ENCODE results near the gene CNTN2.
A peak's percentile ranks its signal among the peaks of the same experiment; 100 is the strongest.

CNTN2 gene

DNA sequence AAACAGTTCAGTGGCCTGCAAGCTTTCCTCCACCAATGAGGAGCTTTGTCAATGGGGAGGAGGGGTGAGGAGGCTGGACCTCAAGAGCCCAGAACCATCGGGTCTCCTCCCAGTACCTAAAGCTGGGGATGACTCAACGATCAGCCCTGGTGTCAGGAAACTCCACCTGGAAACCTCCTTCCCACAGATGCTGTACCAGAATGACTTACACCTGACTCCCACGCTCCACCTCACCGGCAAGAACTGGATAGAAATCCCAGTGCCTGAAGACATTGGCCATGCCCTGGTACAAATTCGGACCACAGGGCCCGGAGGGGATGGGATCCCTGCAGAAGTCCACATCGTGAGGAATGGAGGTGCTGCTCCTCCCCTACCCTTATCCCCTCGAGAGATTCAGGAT, 29.9 kb downstream of the CNTN2 start:
- Histone ChIP-seq H3K36me3 (ENCODE audit: low read depth) (no peaks in the 10 kb centered on the region), H3K4me3 (ENCODE audit: severe bottlenecking) (no peak overlapping the region), H3K9me3 (ENCODE audit: severe bottlenecking) (no peaks in the 10 kb centered on the region), H3K27ac (ENCODE audit: poor library complexity, severe bottlenecking) (no peak overlapping the region), H3K4me1 (ENCODE audit: insufficient read depth, poor library complexity, severe bottlenecking) (no peaks in the 10 kb centered on the region), H3K27me3 (ENCODE audit: insufficient read depth, poor library complexity, severe bottlenecking) (no peaks in the 10 kb centered on the region)
- TF ChIP-seq CTCF (IDR thresholded peaks at IDR 0.05; ENCODE audit: poor library complexity, severe bottlenecking): no peak
- DNase-seq (ENCODE audit: low spot score) (no peak), ATAC-seq (ENCODE audit: low read depth) (peak; percentile 57; the same call in 2 of the 3 replicates)

DNA sequence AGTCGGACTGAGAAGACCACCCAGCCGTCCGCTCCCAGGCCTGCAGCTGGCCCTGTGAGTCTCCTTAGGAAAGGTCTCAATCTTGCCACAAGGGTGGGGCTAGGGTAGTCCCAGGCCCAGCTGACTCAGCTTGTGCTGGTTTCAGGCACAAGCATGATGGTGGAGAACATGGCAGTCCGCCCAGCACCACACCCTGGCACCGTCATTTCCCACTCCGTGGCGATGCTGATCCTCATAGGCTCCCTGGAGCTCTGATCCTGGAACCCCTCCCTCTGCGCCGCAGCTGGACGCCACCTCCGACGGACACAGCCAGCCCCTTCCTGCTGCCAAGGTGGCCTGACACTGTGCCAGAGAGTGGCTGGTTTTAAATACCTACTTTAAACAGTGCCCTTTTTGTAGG, 30.5 kb downstream of the CNTN2 start:
- no peak overlapping the region for H3K4me3 ChIP-seq (ENCODE audit: severe bottlenecking)
- ATAC-seq (ENCODE audit: low read depth): no peak
- no peaks in the 10 kb centered on the region for H3K9me3 ChIP-seq (ENCODE audit: severe bottlenecking)
- H3K4me1 ChIP-seq (ENCODE audit: insufficient read depth, poor library complexity, severe bottlenecking): no peaks in the 10 kb centered on the region
- no peak for DNase-seq (ENCODE audit: low spot score)
- no peaks in the 10 kb centered on the region for H3K27me3 ChIP-seq (ENCODE audit: insufficient read depth, poor library complexity, severe bottlenecking)
- TF ChIP-seq CTCF (IDR thresholded peaks at IDR 0.05; ENCODE audit: poor library complexity, severe bottlenecking): no peak
- H3K36me3 ChIP-seq (ENCODE audit: low read depth): no peaks in the 10 kb centered on the region
- H3K27ac ChIP-seq (ENCODE audit: poor library complexity, severe bottlenecking): no peak overlapping the region

GRCh38 chr1:205074084-205074483, 31.1 kb downstream of the CNTN2 start:
- H3K4me1 ChIP-seq (ENCODE audit: insufficient read depth, poor library complexity, severe bottlenecking): no peaks in the 10 kb centered on the region
- H3K4me3 ChIP-seq (ENCODE audit: severe bottlenecking): no peak overlapping the region
- ATAC-seq (ENCODE audit: low read depth) (no peak), DNase-seq (ENCODE audit: low spot score) (no peak)
- no peak for TF ChIP-seq CTCF (IDR thresholded peaks at IDR 0.05; ENCODE audit: poor library complexity, severe bottlenecking)
- no peaks in the 10 kb centered on the region for H3K36me3 ChIP-seq (ENCODE audit: low read depth)
- H3K27me3 ChIP-seq (ENCODE audit: insufficient read depth, poor library complexity, severe bottlenecking): no peaks in the 10 kb centered on the region
- no peaks in the 10 kb centered on the region for H3K9me3 ChIP-seq (ENCODE audit: severe bottlenecking)
- no peak overlapping the region for H3K27ac ChIP-seq (ENCODE audit: poor library complexity, severe bottlenecking)

DNA sequence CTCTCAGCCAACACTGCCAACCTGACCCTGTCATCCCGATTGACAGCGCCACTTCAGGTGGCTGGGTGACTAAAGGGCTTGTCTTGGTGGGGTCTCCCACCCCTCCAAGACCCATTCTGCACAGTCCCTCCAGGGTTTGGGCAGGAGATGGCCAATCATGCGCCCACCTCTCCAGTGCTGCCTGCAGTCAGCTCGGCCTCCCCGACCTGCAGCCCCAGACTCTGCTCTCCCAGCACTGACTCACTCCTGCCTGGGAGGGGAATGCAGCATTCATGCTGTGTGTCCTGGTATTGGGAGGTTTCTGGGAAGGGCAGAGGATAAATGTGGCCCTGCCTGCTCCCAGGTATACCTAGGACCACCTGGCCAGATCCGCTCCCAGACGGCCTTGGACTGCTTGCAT, 31.5 kb downstream of the CNTN2 start:
- ATAC-seq (ENCODE audit: low read depth) (no peak), DNase-seq (ENCODE audit: low spot score) (no peak)
- Histone ChIP-seq H3K27me3 (ENCODE audit: insufficient read depth, poor library complexity, severe bottlenecking) (no peaks in the 10 kb centered on the region), H3K9me3 (ENCODE audit: severe bottlenecking) (no peaks in the 10 kb centered on the region), H3K36me3 (ENCODE audit: low read depth) (no peaks in the 10 kb centered on the region), H3K4me3 (ENCODE audit: severe bottlenecking) (no peak overlapping the region), H3K27ac (ENCODE audit: poor library complexity, severe bottlenecking) (no peak overlapping the region), H3K4me1 (ENCODE audit: insufficient read depth, poor library complexity, severe bottlenecking) (no peaks in the 10 kb centered on the region)
- TF ChIP-seq CTCF (IDR thresholded peaks at IDR 0.05; ENCODE audit: poor library complexity, severe bottlenecking): no peak

DNA sequence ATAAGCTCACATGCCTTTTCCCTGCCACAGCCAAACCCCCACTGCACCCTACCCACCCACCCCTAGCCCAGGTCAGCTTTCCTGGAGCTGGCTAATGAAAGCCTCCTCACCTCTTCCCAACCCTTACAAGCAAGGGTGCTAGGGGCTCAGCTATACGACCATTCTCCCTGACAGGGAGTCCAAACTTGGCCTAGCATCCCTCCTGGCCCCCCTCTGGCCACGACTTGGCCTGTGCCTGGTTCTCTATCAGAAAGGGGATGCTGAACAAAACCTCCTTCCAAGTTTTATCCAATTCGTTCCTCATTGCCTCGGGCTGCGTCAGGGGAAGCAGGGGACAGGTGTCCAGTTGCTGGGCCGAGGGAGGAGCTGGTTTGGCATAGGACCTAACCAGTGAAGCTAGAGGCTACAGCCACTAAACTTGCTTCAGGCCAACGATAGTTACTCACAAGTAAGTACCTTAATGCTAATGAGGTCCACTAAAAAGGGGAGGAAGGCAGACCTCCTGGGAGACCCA, 32.7 kb downstream of the CNTN2 start:
- Histone ChIP-seq H3K27me3 (ENCODE audit: insufficient read depth, poor library complexity, severe bottlenecking) (no peaks in the 10 kb centered on the region), H3K36me3 (ENCODE audit: low read depth) (no peaks in the 10 kb centered on the region), H3K27ac (ENCODE audit: poor library complexity, severe bottlenecking) (no peak overlapping the region), H3K4me3 (ENCODE audit: severe bottlenecking) (no peak overlapping the region), H3K4me1 (ENCODE audit: insufficient read depth, poor library complexity, severe bottlenecking) (no peaks in the 10 kb centered on the region), H3K9me3 (ENCODE audit: severe bottlenecking) (no peaks in the 10 kb centered on the region)
- no peak for TF ChIP-seq CTCF (IDR thresholded peaks at IDR 0.05; ENCODE audit: poor library complexity, severe bottlenecking)
- no peak for DNase-seq (ENCODE audit: low spot score)
- ATAC-seq (ENCODE audit: low read depth): no peak

Data from RWPE2 (cell line).